Heart right ventricle (tissue), 16 donors: Measurements from ENCODE around the gene ANKS4B. TPM values are rescaled to one million over a fixed set of nuclear protein-coding genes. Genes with fewer than 3 reads are reported as not detected.

Experiments used
- ATAC-seq, 8 donors: fragments of 200-7000 bp; cut with Tn5 transposase; one replicate each; pipeline ENCODE4 v1.9.1; 2020; ENCODE audit warnings: mild to moderate bottlenecking in 8 of 8, moderate library complexity in 8 of 8, moderate number of reproducible peaks in 1 of 8
- DNase-seq, 2 donors: peaks; one replicate each; pipeline ENCODE4 v3.0.0-alpha.2; 2020
- H3K27ac ChIP-seq, 10 donors: fragments of 200-600 bp; sonication (generic) in 2 of 10; one replicate each; pipeline versions ENCODE4 v1.5.0 to v1.8.0; 2020 to 2022; ENCODE audit warnings: mild to moderate bottlenecking in 3 of 10
- H3K27me3 ChIP-seq, 7 donors: fragments of 200-600 bp; one replicate each; pipeline ENCODE4 v1.8.0; 2021 to 2022; ENCODE audit warnings: mild to moderate bottlenecking in 2 of 7
- H3K36me3 ChIP-seq, 9 donors: fragments of 200-600 bp; sonication (generic) in 1 of 9; one replicate each; pipeline versions ENCODE4 v1.5.0 to v1.8.0; 2020 to 2022; ENCODE audit warnings: mild to moderate bottlenecking in 2 of 9
- H3K4me1 ChIP-seq, 9 donors: fragments of 200-600 bp; sonication (generic) in 1 of 9; one replicate each; pipeline versions ENCODE4 v1.5.0 to v1.8.0; 2020 to 2022; ENCODE audit warnings: mild to moderate bottlenecking in 4 of 9
- H3K4me3 ChIP-seq, 10 donors: fragments of 200-600 bp; sonication (generic) in 2 of 10; one replicate each; pipeline versions ENCODE4 v1.5.0 to v1.8.0; 2020 to 2022; ENCODE audit warnings: mild to moderate bottlenecking in 7 of 10, moderate library complexity in 2 of 10
- H3K9me3 ChIP-seq, 11 donors: fragments of 200-600 bp in 10 of 11; sonication (generic) in 2 of 11; one replicate each; pipeline versions ENCODE4 v1.5.0 to v1.8.0; 2013 to 2022; ENCODE audit warnings: mild to moderate bottlenecking in 2 of 11, control low read depth in 1 of 11, moderate library complexity in 1 of 11
- WGBS, 2 donors: extraction: QIAGEN DNeasy Blood & Tissue Kit; methylation state at CpG; one replicate each; pipeline ENCODE4 v1.1.7; 2013; ENCODE audit warnings: inconsistent platforms in 1 of 2; 5-methylcytosine and 5-hydroxymethylcytosine counted together
- intact Hi-C, 10 donors: fragments of 100-400 bp; cut with DNase I; formaldehyde crosslinking; loops; one replicate each; pipeline versions ENCODE4 v1.11.1 to v1.14.2; 2022
- polyA plus RNA-seq, 2 donors: library from polyadenylated mRNA; stranded (reverse); fragments of 200-250 nt; gene quantifications; one replicate each; pipeline ENCODE4 v1.2.3, GENCODE V29; 2013
- total RNA-seq, 10 donors: library from RNA; stranded (reverse); fragmentation: NEBNext Ultra II Directional in 3 of 10; extraction: Animal tissue kit (Norgen Biotek cat#: 25700) in 3 of 10; gene quantifications; one replicate each; pipeline versions ENCODE4 v1.2.1 to v1.2.4, GENCODE V29; 2021 to 2023
- TF ChIP-seq, protein P1 (sequence below), 9 donors: fragments of 200-600 bp; sonication (generic) in 2 of 9; IDR thresholded peaks; one replicate each; pipeline versions ENCODE4 v1.5.0 to v1.8.0; 2021 to 2022; ENCODE audit warnings: antibody characterized with exemption in 9 of 9, mild to moderate bottlenecking in 5 of 9, moderate library complexity in 1 of 9
- donor health status: Arrhythmogenic right ventricular cardiomyopathy.
- donor health status: ischemic (EF 13 %, LVEDD 7.1; RV severe dilation, severe dysfunction).
- donor health status: healthy with polysubstance abuse.
- donor health status: DM: no; HTN: yes; CAD: no.
- donor health status: DM: no; HTN: no; CAD: no.
- donor health status: ischemic (EF 25% LVEDD 6.9; RV normal size, moderate dysfunction).
- donor health status: ischemic (EF 25% LVEDD 5.7; RV mildly dilated, moderate dysfunction).
- donor health status: healthy.
- donor health status: DM: yes; HTN: yes; CAD: no.
- donor health status: Ischemic cardiomyopathy.
- donor health status: ischemic (EF 35%, LVEDD 5.7; RV mildly dilated, moderate dysfunction).
- donor health status: nonischemic (EF 11% LVEDD 7.7; RV severe dilation, severe dysfunction).
- donor health status: DM: yes; HTN: yes; CAD: no.
- donor health status: PGD.
- donor health status: ischemic (EF 29% LVEDD 5.4; RV normal size, mild dysfunction).
- donor health status: nonischemic (EF 23%, LVEDD 6.1; RV moderate dilation, normal function).

ANKS4B gene
- total and polyA plus RNA-seq, 12 donors = not detected

DNA sequence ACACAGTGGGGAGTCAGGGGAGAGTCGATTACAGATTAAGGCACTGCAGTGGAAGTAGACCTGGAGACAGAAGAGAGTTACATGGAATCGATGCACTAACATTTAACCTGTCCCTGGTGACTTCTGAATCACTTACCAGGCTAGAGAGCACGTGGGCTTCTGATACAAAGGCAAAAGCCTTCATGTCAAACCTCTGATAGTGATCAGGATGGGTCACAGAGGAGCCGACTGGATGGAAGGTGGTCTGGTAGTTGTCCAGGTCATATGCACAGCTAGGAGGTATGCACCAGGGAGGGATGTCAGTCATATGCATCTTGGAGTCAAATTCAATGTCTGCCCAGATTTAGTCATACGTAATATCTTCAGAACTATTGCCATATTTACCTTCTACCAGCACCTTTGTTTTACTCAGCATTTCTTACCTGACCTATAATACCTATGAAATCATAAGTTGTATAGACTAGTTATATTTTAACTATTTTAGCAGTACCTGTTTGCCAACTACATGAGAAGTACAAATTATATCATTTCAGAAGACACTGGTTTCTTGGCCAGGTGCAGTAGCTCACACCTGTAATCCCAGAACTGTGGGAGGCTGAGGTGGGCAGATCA is 33.8 kb upstream of the ANKS4B start:
- Histone ChIP-seq H3K27me3 (peaks cover 0 to 42% (median 16%) of the 10 kb centered on the region in 7 donors), H3K27ac (no peak overlapping the region), H3K4me1 (no peaks in the 10 kb centered on the region), H3K4me3 (no peak overlapping the region), H3K9me3 (no peaks in the 10 kb centered on the region), H3K36me3 (no peaks in the 10 kb centered on the region)
- ATAC-seq = no peak
- intact Hi-C loops = no loop called here
- TF ChIP-seq, protein P1, sequence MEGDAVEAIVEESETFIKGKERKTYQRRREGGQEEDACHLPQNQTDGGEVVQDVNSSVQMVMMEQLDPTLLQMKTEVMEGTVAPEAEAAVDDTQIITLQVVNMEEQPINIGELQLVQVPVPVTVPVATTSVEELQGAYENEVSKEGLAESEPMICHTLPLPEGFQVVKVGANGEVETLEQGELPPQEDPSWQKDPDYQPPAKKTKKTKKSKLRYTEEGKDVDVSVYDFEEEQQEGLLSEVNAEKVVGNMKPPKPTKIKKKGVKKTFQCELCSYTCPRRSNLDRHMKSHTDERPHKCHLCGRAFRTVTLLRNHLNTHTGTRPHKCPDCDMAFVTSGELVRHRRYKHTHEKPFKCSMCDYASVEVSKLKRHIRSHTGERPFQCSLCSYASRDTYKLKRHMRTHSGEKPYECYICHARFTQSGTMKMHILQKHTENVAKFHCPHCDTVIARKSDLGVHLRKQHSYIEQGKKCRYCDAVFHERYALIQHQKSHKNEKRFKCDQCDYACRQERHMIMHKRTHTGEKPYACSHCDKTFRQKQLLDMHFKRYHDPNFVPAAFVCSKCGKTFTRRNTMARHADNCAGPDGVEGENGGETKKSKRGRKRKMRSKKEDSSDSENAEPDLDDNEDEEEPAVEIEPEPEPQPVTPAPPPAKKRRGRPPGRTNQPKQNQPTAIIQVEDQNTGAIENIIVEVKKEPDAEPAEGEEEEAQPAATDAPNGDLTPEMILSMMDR (IDR thresholded peaks at IDR 0.05) = no peak
- DNase-seq = no peak
- WGBS, 2 donors = 57 to 61% methylated on average over 5 of the region's 5 CpGs

- WGBS, 2 donors = 54 to 63% methylated on average over 7 of the region's 7 CpGs
- H3K4me1 ChIP-seq = no peaks in the 10 kb centered on the region
- DNase-seq = no peak
- no peak overlapping the region for H3K4me3 ChIP-seq
- H3K27ac ChIP-seq = no peak overlapping the region
- no peaks in the 10 kb centered on the region for H3K9me3 ChIP-seq
- H3K36me3 ChIP-seq = no peaks in the 10 kb centered on the region
- peaks cover 0 to 33% (median 16%) of the 10 kb centered on the region in 7 donors for H3K27me3 ChIP-seq
- intact Hi-C loops = no loop called here
- TF ChIP-seq, protein P1 (IDR thresholded peaks at IDR 0.05) = no peak
- ATAC-seq = no peak
Observed at GRCh38 chr16:21203155-21203797, 30.2 kb upstream of the ANKS4B start.

DNA sequence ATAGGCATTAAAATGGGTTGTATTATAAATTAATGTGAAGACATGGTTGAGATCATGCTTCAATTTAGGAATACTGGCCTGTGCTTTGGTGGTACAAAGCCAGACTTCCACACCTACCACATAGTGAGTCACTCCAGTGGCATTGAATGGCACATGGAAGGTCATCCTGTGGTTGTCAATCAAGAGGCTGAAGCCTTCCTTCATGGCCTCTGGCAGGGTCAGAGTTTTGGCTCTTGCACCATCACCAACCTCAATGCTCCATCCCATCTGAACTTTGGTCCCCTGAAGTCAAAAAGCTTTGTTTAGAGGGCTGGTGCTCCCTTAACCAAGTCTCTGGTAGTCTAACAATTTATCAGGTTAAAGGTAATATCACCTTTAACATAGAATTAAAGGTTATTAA is 28.2 kb upstream of the ANKS4B start:
- TF ChIP-seq, protein P1 (IDR thresholded peaks at IDR 0.05) = no peak
- intact Hi-C loops = no loop called here
- Histone ChIP-seq H3K27ac (no peak overlapping the region), H3K4me3 (no peak overlapping the region), H3K4me1 (no peaks in the 10 kb centered on the region), H3K27me3 (peaks cover 0 to 23% (median 7%) of the 10 kb centered on the region in 7 donors), H3K36me3 (no peaks in the 10 kb centered on the region), H3K9me3 (no peaks in the 10 kb centered on the region)
- no peak for ATAC-seq
- DNase-seq = no peak

GRCh38 chr16:21206550-21206949 is 26.9 kb upstream of the ANKS4B start:
- no peaks in the 10 kb centered on the region for H3K36me3 ChIP-seq
- H3K27me3 ChIP-seq = peaks cover 0 to 15% (median 3%) of the 10 kb centered on the region in 7 donors
- no peak for DNase-seq
- H3K4me1 ChIP-seq = no peaks in the 10 kb centered on the region
- no peak for ATAC-seq
- intact Hi-C loops = no loop called here
- no peak overlapping the region for H3K4me3 ChIP-seq
- TF ChIP-seq, protein P1 (IDR thresholded peaks at IDR 0.05) = no peak
- no peaks in the 10 kb centered on the region for H3K9me3 ChIP-seq
- 83 to 84% methylated on average over 4 of the region's 4 CpGs for WGBS, 2 donors
- H3K27ac ChIP-seq = no peak overlapping the region
